H9 (cell line): ENCODE measurements around the gene TMEM272. TPM values are rescaled to one million over a fixed set of nuclear protein-coding genes. Genes with fewer than 3 reads are reported as not detected.
A peak's percentile ranks its signal among the peaks of the same experiment; 100 is the strongest.

Source experiments
- DNase-seq: peaks from one replicate; pipeline ENCODE4 v3.0.0-alpha.2; 2017
- H2AFZ ChIP-seq: one replicate; pipeline ENCODE4 v1.6.1; 2013; ENCODE audit warnings: mild to moderate bottlenecking, low read length, control low read depth, moderate library complexity
- H2AK5ac ChIP-seq: 2 replicates; pipeline ENCODE4 v1.6.1; 2013; ENCODE audit warnings: low read length, control low read depth, mixed read lengths; ENCODE audit not compliant: insufficient read length
- H2BK120ac ChIP-seq: one replicate; pipeline ENCODE4 v1.6.1; 2013; ENCODE audit warnings: low read depth, mild to moderate bottlenecking, low read length, control low read depth, inconsistent platforms; ENCODE audit not compliant: poor library complexity, severe bottlenecking
- H2BK12ac ChIP-seq: 2 replicates; pipeline ENCODE4 v1.6.1; 2013; ENCODE audit warnings: low read length, control low read depth, mixed read lengths, low read depth; ENCODE audit not compliant: insufficient read length
- H2BK15ac ChIP-seq: 2 replicates; pipeline ENCODE4 v1.6.1; 2013; ENCODE audit warnings: low read depth, low read length, control low read depth
- H2BK20ac ChIP-seq: one replicate; pipeline ENCODE4 v1.6.1; 2013; ENCODE audit warnings: low read depth, mild to moderate bottlenecking, low read length, control low read depth, inconsistent platforms; ENCODE audit not compliant: poor library complexity, severe bottlenecking
- H2BK5ac ChIP-seq: 2 replicates; pipeline ENCODE4 v1.6.1; 2013; ENCODE audit warnings: low read length, control low read depth, mixed read lengths; ENCODE audit not compliant: insufficient read length
- H3K14ac ChIP-seq: 2 replicates; pipeline ENCODE4 v1.6.1; 2013; ENCODE audit warnings: low read length, control low read depth; ENCODE audit not compliant: insufficient read depth
- H3K18ac ChIP-seq: 2 replicates; pipeline ENCODE4 v1.6.1; 2013; ENCODE audit warnings: low read depth, mild to moderate bottlenecking, mixed read lengths, low read length, control low read depth; ENCODE audit not compliant: insufficient read length
- H3K23ac ChIP-seq: 2 replicates; pipeline ENCODE4 v1.6.1; 2013; ENCODE audit warnings: low read length, control low read depth, mixed read lengths, low read depth; ENCODE audit not compliant: insufficient read length
- H3K23me2 ChIP-seq: 2 replicates; pipeline ENCODE4 v1.6.1; 2013; ENCODE audit warnings: low read depth, mild to moderate bottlenecking, mixed read lengths, low read length, control low read depth; ENCODE audit not compliant: insufficient read length, poor library complexity, severe bottlenecking
- H3K27ac ChIP-seq: 2 replicates; pipeline ENCODE4 v1.5.1; 2013; ENCODE audit warnings: low read length, control low read depth, mixed read lengths, low read depth; ENCODE audit not compliant: insufficient read length
- H3K27me3 ChIP-seq: 2 replicates; pipeline ENCODE4 v1.6.1; 2013; ENCODE audit warnings: low read length, control low read depth, inconsistent platforms; ENCODE audit not compliant: insufficient read depth
- H3K4ac ChIP-seq: 2 replicates; pipeline ENCODE4 v1.6.1; 2013; ENCODE audit warnings: low read depth, mild to moderate bottlenecking, control low read depth, inconsistent platforms, low read length, moderate library complexity
- H3K4me1 ChIP-seq: 2 replicates; pipeline ENCODE4 v1.6.1; 2013; ENCODE audit warnings: low read length, control low read depth, inconsistent platforms; ENCODE audit not compliant: insufficient read depth
- H3K4me2 ChIP-seq: 2 replicates; pipeline ENCODE4 v1.6.1; 2013; ENCODE audit warnings: low read length, control low read depth, mixed read lengths; ENCODE audit not compliant: insufficient read length, insufficient read depth
- H3K56ac ChIP-seq: 2 replicates; pipeline ENCODE4 v1.6.1; 2013; ENCODE audit warnings: low read depth, mild to moderate bottlenecking, mixed read lengths, low read length, control low read depth; ENCODE audit not compliant: insufficient read length
- H3K79me1 ChIP-seq: 2 replicates; pipeline ENCODE4 v1.6.1; 2013; ENCODE audit warnings: low read depth, mild to moderate bottlenecking, moderate library complexity, low read length, control low read depth, inconsistent platforms; ENCODE audit not compliant: insufficient read depth, poor library complexity, severe bottlenecking
- H3K79me2 ChIP-seq: 2 replicates; pipeline ENCODE4 v1.6.1; 2013; ENCODE audit warnings: low read length, control low read depth, inconsistent platforms; ENCODE audit not compliant: insufficient read depth
- H3K9ac ChIP-seq: 2 replicates; pipeline ENCODE4 v1.6.1; 2013; ENCODE audit warnings: low read length, control low read depth, mixed read lengths; ENCODE audit not compliant: insufficient read length; ENCODE audit errors: extremely low read depth
- H3K9me3 ChIP-seq: one replicate; pipeline ENCODE4 v1.6.1; 2013; ENCODE audit warnings: low read depth, low read length, inconsistent platforms; ENCODE audit not compliant: control insufficient read depth
- H3T11ph ChIP-seq: one replicate; pipeline ENCODE4 v1.6.1; 2013; ENCODE audit warnings: mild to moderate bottlenecking, low read length, control low read depth, inconsistent platforms
- H4K20me1 ChIP-seq: one replicate; pipeline ENCODE4 v1.6.1; 2013; ENCODE audit not compliant: control insufficient read depth, insufficient read length, insufficient read depth
- H4K5ac ChIP-seq: 2 replicates; pipeline ENCODE4 v1.6.1; 2013; ENCODE audit warnings: low read depth, mild to moderate bottlenecking, mixed read lengths, low read length, control low read depth; ENCODE audit not compliant: insufficient read length
- H4K8ac ChIP-seq: replicated peaks from 2 replicates; pipeline ENCODE4 v1.6.1; 2013; ENCODE audit warnings: low read length, control low read depth, mixed read lengths, low read depth; ENCODE audit not compliant: insufficient read length
- H4K91ac ChIP-seq: 2 replicates; pipeline ENCODE4 v1.6.1; 2013; ENCODE audit warnings: low read depth, mild to moderate bottlenecking, moderate library complexity, mixed read lengths, low read length, control low read depth; ENCODE audit not compliant: insufficient read length
- H3K27ac Mint-ChIP-seq, 3 experiments: 2 replicates in 2 of 3; 3 replicates in 1 of 3; pipeline ENCODE4 v1.8.0; 2020 to 2021; ENCODE audit warnings: mixed read lengths in 3 of 3, mild to moderate bottlenecking in 1 of 3, moderate library complexity in 1 of 3
- H3K27me3 Mint-ChIP-seq: 2 replicates; pipeline ENCODE4 v1.8.0; 2021; ENCODE audit warnings: low read depth, mild to moderate bottlenecking, moderate library complexity, mixed read lengths
- H3K36me3 Mint-ChIP-seq, 3 experiments: 2 replicates in 2 of 3; 3 replicates in 1 of 3; pipeline ENCODE4 v1.8.0; 2020 to 2021; ENCODE audit warnings: low read depth in 3 of 3, mixed read lengths in 3 of 3; ENCODE audit not compliant: insufficient read depth in 1 of 3
- H3K4me1 Mint-ChIP-seq, 2 experiments: 2 replicates each; pipeline ENCODE4 v1.8.0; 2020; ENCODE audit warnings: mixed read lengths in 2 of 2
- H3K4me3 Mint-ChIP-seq, 2 experiments: 2 replicates in 1 of 2; 3 replicates in 1 of 2; pipeline ENCODE4 v1.8.0; 2020 to 2021; ENCODE audit warnings: mild to moderate bottlenecking in 2 of 2, mixed read lengths in 2 of 2, moderate library complexity in 1 of 2
- H3K9me3 Mint-ChIP-seq, 2 experiments: 2 replicates in 1 of 2; 3 replicates in 1 of 2; pipeline ENCODE4 v1.8.0; 2020; ENCODE audit warnings: mild to moderate bottlenecking in 2 of 2, mixed read lengths in 2 of 2, moderate library complexity in 1 of 2
- WGBS: extraction: QIAGEN DNeasy Blood & Tissue Kit; methylation state at CpG from one replicate; pipeline ENCODE4 v1.1.7; 2013; ENCODE audit warnings: missing lambda C conversion rate, low lambda C conversion rate, mixed read lengths; ENCODE audit not compliant: insufficient read length; ENCODE audit errors: extremely low coverage; 5-methylcytosine and 5-hydroxymethylcytosine counted together
- total RNA-seq: library from RNA; stranded (reverse); gene quantifications from 2 replicates; pipeline ENCODE4 v1.2.1, GENCODE V29; 2021
- TF ChIP-seq, protein P1 (sequence below): fragments of 200-600 bp; sonication (generic); conservative IDR thresholded peaks from 3 replicates; pipeline ENCODE4 v1.8.0; 2021; ENCODE audit warnings: antibody characterized with exemption, mild to moderate bottlenecking

Gene TMEM272
- total RNA-seq, 1 experiment from 2014 or later: not detected

DNA sequence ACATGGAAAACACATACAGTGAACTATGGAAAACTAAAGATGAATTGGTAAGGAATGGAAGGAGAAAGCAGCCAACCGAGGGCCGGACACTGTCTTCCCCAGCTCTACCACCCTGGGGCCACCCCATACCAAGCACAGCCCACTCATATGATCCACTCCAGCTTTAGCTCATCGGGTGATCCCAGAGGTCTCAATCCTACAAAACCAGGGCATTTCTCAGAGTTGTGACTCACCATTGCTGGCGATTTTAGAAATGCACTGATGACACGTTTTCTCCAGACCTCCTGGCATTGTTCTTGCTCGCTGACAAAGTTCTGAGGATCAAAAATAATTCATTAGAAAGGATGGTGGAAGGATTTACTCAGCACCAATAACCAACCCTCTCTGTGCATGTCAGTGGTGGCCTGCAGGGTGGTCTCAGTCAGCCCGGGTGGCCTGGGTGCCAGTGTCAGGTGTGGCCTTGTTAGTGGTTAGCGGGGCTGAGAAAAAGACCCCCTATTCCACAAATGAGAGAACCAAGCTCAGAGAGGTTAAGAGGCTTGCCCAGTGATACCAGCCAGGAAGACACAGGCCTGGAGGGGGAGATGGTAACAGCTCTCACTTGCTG is 6.6 kb downstream of the TMEM272 start:
- no peaks in the 10 kb centered on the region for H3K36me3 Mint-ChIP-seq
- Histone ChIP-seq H4K8ac (no peak overlapping the region), H3K4me1 (no peaks in the 10 kb centered on the region), H3T11ph (no peak overlapping the region), H2BK12ac (no peak overlapping the region), H2AK5ac (no peak overlapping the region), H3K18ac (no peak overlapping the region), H3K9me3 (no peaks in the 10 kb centered on the region), H3K4me2 (no peak overlapping the region), H4K20me1 (no peaks in the 10 kb centered on the region), H3K23ac (no peak overlapping the region), H3K23me2 (no peaks in the 10 kb centered on the region), H4K91ac (no peak overlapping the region), H2BK15ac (no peak overlapping the region), H3K9ac (no peak overlapping the region), H2AFZ (no peak overlapping the region), H4K5ac (no peak overlapping the region), H3K79me2 (no peaks in the 10 kb centered on the region), H3K56ac (no peak overlapping the region), H3K14ac (no peak overlapping the region), H3K4ac (no peak overlapping the region), H3K27ac (no peak overlapping the region), H2BK120ac (no peak overlapping the region), H3K27me3 (no peaks in the 10 kb centered on the region), H2BK20ac (no peak overlapping the region), H3K79me1 (no peaks in the 10 kb centered on the region), H2BK5ac (no peak overlapping the region)
- no peaks in the 10 kb centered on the region for H3K9me3 Mint-ChIP-seq
- peak; percentile 10 for DNase-seq
- H3K4me1 Mint-ChIP-seq: no peaks in the 10 kb centered on the region
- H3K27ac Mint-ChIP-seq: no peak overlapping the region; a peak in 1 of 7 replicates
- TF ChIP-seq, protein P1, sequence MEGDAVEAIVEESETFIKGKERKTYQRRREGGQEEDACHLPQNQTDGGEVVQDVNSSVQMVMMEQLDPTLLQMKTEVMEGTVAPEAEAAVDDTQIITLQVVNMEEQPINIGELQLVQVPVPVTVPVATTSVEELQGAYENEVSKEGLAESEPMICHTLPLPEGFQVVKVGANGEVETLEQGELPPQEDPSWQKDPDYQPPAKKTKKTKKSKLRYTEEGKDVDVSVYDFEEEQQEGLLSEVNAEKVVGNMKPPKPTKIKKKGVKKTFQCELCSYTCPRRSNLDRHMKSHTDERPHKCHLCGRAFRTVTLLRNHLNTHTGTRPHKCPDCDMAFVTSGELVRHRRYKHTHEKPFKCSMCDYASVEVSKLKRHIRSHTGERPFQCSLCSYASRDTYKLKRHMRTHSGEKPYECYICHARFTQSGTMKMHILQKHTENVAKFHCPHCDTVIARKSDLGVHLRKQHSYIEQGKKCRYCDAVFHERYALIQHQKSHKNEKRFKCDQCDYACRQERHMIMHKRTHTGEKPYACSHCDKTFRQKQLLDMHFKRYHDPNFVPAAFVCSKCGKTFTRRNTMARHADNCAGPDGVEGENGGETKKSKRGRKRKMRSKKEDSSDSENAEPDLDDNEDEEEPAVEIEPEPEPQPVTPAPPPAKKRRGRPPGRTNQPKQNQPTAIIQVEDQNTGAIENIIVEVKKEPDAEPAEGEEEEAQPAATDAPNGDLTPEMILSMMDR: no peak
- no peaks in the 10 kb centered on the region; the same call in 1 of the 2 replicates for H3K27me3 Mint-ChIP-seq
- no peak overlapping the region for H3K4me3 Mint-ChIP-seq
- WGBS: no CpG with 5 or more reads among the region's 8 CpGs
